Measurements from ENCODE around the gene RIMS4. TPM values are rescaled to one million over a fixed set of nuclear protein-coding genes. Genes with fewer than 3 reads are reported as not detected.

Gene RIMS4
- total and polyA plus RNA-seq, 10 of the 15 experiments (the other 5 are each of a cell fraction or from before 2014, with no cell fraction given): under 0.01 to 0.07 (median 0.05) TPM; not detected in 5

DNA sequence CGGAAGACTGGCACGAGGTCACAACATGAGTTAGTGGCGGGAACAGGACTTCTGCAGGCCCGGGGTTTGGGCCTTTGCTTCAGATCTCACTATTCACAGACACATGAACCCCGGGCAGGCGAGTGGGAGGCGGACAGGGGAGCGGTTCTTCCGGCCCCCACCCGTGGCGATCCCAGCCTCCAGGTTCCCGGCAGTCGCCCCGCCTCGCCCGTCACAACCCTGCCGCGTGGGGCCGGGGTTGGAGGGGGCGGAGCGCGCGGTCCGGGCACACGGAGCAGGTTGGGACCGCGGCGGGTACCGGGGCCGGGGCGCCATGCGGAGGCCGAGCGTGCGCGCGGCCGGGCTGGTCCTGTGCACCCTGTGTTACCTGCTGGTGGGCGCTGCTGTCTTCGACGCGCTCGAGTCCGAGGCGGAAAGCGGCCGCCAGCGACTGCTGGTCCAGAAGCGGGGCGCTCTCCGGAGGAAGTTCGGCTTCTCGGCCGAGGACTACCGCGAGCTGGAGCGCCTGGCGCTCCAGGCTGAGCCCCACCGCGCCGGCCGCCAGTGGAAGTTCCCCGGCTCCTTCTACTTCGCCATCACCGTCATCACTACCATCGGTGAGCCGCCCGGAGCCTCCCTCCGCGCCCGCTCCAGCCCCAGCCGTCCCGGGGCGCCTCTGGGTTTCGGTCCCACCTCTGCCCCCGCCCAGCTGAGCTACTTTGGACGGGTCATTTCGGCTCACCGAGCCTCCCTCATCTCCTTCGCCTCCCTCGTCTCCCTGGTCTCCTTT is 64.6 kb downstream of the RIMS4 start, which contains the start of gene KCNK15:
Gene KCNK15 (plus strand): TSS at position 268 of the 769 bp plus-strand sequence. CDS start 46 bp downstream, at position 314.
- BruUV-seq (replicated peaks): no TSS peak
- SMC1A ChIA-PET (ENCODE audit: uncharacterized antibody, unreplicated experiment): no interaction called here
- Histone ChIP-seq H3K9me3 (replicated peaks; ENCODE audit: control insufficient read depth, insufficient read depth, low read length) (no peaks in the 10 kb centered on the region), H3K4me1 (ENCODE audit: control insufficient read depth, insufficient read depth, low read length) (no peaks in the 10 kb centered on the region), H3K9ac (ENCODE audit: control insufficient read depth, insufficient read depth, low read length) (no peak within 1 kb of the TSS), H4K20me1 (ENCODE audit: control insufficient read depth, insufficient read depth) (no peaks in the 10 kb centered on the region; the same call in 1 of the 2 replicates), H3K79me2 (ENCODE audit: control insufficient read depth, insufficient read depth, low read length) (no peaks in the 10 kb centered on the region), H2AFZ (ENCODE audit: control insufficient read depth, low read depth, low read length) (no peak within 1 kb of the TSS), H3K4me3 (no peak within 1 kb of the TSS; the same call in 1 of the 2 replicates), H3K27me3 (replicated peaks in 1 of 2; ENCODE audit: control insufficient read depth in 2 of 2, insufficient read depth in 2 of 2, low read length in 1 of 2) (peaks cover 6 to 16% of the 10 kb centered on the region in 2 experiments; a peak in 3 of 4 replicates), H3K4me2 (ENCODE audit: control insufficient read depth, insufficient read depth) (peak within 1 kb of the TSS; percentile 70), H3K36me3 (ENCODE audit: control insufficient read depth in 2 of 2, insufficient read depth in 2 of 2, low read length in 1 of 2) (no peaks in the 10 kb centered on the region), H3K27ac (ENCODE audit: control insufficient read depth, insufficient read depth) (no peak within 1 kb of the TSS)
- CTCF ChIA-PET: no interaction called here
- ATAC-seq (peak; percentile 59), DNase-seq (ENCODE audit: low read depth, low spot score) (no peak), FAIRE-seq (no peak)
- in situ Hi-C loops (cut with MboI) (loop anchor here (10.0 kb wide), 1 partner anchor 119 kb away; no protein-coding TSS in a partner anchor), intact Hi-C loops (cut with micrococcal nuclease; ENCODE audit: unreplicated experiment) (no loop called here)
- TF ChIP-seq PAX8 (IDR thresholded peaks at IDR 0.05) (no peak), SMAD5 (IDR thresholded peaks at IDR 0.05; ENCODE audit: low read depth) (no peak), IKZF1 (conservative IDR thresholded peaks at IDR 0.05) (0 out of 2 replicates have a peak, but pooled peaks have one; percentile 15), LARP7 (IDR thresholded peaks at IDR 0.05) (0 out of 2 replicates have a peak, but pooled peaks have one; percentile 33), POLR2AphosphoS5 (IDR thresholded peaks at IDR 0.05; ENCODE audit: low read length) (no peak), SRF (IDR thresholded peaks at IDR 0.05; ENCODE audit: low read depth in 2 of 2, low read length in 2 of 2) (no peak)
- TF ChIP-seq, protein P1, sequence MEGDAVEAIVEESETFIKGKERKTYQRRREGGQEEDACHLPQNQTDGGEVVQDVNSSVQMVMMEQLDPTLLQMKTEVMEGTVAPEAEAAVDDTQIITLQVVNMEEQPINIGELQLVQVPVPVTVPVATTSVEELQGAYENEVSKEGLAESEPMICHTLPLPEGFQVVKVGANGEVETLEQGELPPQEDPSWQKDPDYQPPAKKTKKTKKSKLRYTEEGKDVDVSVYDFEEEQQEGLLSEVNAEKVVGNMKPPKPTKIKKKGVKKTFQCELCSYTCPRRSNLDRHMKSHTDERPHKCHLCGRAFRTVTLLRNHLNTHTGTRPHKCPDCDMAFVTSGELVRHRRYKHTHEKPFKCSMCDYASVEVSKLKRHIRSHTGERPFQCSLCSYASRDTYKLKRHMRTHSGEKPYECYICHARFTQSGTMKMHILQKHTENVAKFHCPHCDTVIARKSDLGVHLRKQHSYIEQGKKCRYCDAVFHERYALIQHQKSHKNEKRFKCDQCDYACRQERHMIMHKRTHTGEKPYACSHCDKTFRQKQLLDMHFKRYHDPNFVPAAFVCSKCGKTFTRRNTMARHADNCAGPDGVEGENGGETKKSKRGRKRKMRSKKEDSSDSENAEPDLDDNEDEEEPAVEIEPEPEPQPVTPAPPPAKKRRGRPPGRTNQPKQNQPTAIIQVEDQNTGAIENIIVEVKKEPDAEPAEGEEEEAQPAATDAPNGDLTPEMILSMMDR (IDR thresholded peaks at IDR 0.05 in 2 of 3, conservative IDR thresholded peaks at IDR 0.05 in 1 of 3; ENCODE audit: control insufficient read depth in 2 of 3, extremely low read depth in 1 of 3, insufficient read depth in 1 of 3, low read depth in 3 of 3, low read length in 3 of 3): no peak
- RAD21 ChIA-PET (ENCODE audit: unreplicated experiment): no interaction called here
- WGBS (ENCODE audit: insufficient coverage, insufficient replicate concordance, low lambda C conversion rate, missing lambda C conversion rate): 3% methylated on average over 60 of the region's 81 CpGs
- POLR2A ChIA-PET: no interaction called here
